Esophagus muscularis mucosa (tissue), 3 donors: ENCODE measurements around the gene PRKN.

Experiments
- POLR2A ChIP-seq: fragments of 450-650 bp; IDR thresholded peaks from one replicate; pipeline ENCODE4 v1.6.1; 2017; ENCODE audit warnings: antibody characterized with exemption, moderate library complexity, mild to moderate bottlenecking, low read depth
- POLR2AphosphoS5 ChIP-seq, 2 donors: sonication (generic); formaldehyde crosslinking; IDR thresholded peaks; one replicate each; pipeline ENCODE4 v1.6.1; 2017; ENCODE audit warnings: antibody characterized with exemption in 2 of 2
- TF ChIP-seq, protein P1 (sequence below), 3 experiments: fragments of 200-600 bp in 2 of 3; fragments of 450-650 bp in 1 of 3; sonication (generic) in 2 of 3; IDR thresholded peaks; one replicate each; pipeline ENCODE4 v1.5.1; 2017 to 2019; ENCODE audit warnings: antibody characterized with exemption in 3 of 3, mild to moderate bottlenecking in 2 of 3, moderate library complexity in 1 of 3

DNA sequence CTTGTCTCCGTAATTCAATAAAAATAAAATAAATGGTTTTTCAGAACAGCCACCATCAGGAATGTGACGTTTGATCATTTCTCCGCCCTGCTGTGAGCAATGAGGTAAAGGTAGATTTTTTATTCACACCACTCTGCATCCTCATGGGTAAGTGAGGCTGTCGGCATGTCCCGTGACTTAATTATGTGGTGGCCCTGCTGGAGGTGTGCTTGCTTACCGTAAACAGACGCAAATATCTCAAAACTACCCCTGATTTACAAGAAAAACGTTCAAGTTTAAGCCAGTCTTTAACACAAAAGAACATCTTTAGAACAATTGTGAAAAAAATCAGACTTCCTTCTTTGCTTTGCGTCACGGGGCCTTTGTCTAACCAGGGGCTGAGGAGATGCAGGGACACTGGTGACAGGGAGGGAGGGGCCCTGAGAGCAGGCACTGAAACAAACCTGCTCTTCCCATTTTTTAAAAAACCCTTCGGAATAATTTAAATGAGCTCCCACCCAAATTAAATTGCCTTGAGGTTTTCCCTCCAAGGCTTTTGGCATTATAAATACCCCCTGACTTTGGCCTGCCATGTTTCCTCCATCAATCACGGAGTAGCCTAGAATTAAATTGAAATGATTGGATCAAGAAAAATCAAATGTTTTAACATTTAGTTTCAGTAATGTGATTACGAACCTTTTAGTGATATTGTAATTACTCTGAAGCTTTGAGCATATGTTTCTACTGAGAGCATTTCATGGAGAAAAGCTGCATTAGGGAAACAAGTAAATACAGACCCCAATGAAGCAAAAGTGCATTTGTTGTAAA, 13.4 kb downstream of the PRKN start:
- TF ChIP-seq, protein P1, sequence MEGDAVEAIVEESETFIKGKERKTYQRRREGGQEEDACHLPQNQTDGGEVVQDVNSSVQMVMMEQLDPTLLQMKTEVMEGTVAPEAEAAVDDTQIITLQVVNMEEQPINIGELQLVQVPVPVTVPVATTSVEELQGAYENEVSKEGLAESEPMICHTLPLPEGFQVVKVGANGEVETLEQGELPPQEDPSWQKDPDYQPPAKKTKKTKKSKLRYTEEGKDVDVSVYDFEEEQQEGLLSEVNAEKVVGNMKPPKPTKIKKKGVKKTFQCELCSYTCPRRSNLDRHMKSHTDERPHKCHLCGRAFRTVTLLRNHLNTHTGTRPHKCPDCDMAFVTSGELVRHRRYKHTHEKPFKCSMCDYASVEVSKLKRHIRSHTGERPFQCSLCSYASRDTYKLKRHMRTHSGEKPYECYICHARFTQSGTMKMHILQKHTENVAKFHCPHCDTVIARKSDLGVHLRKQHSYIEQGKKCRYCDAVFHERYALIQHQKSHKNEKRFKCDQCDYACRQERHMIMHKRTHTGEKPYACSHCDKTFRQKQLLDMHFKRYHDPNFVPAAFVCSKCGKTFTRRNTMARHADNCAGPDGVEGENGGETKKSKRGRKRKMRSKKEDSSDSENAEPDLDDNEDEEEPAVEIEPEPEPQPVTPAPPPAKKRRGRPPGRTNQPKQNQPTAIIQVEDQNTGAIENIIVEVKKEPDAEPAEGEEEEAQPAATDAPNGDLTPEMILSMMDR (IDR thresholded peaks at IDR 0.05) = no peak
- no peak for TF ChIP-seq POLR2AphosphoS5 (IDR thresholded peaks at IDR 0.05)
- TF ChIP-seq POLR2A = no peak
